IMR-90 (cell line): Measurements from ENCODE around the gene CD207.
"Not testable (repeated sequence)": the region's sequence is repeated elsewhere in the genome, so short reads cannot be mapped to it uniquely, and the experiment has no call there.

ENCODE experiments used
- BHLHE40 ChIP-seq: fragments of 150-350 bp; IDR thresholded peaks from 2 replicates; pipeline ENCODE4 v1.6.1; 2016; ENCODE audit warnings: mild to moderate bottlenecking, low read depth, low read length
- CEBPB ChIP-seq: IDR thresholded peaks from 2 replicates; pipeline ENCODE4 v1.6.1; 2012; ENCODE audit warnings: low read depth, low read length, improper control_type of control experiment
- CHD1 ChIP-seq: IDR thresholded peaks from 2 replicates; pipeline ENCODE4 v1.6.1; 2012; ENCODE audit warnings: low read depth, low read length, improper control_type of control experiment
- CTCF ChIP-seq: conservative IDR thresholded peaks from 2 replicates; pipeline ENCODE4 v1.5.1; 2012; ENCODE audit warnings: mild to moderate bottlenecking, low read depth, low read length, improper control_type of control experiment
- ELK1 ChIP-seq: fragments of 150-350 bp; IDR thresholded peaks from 2 replicates; pipeline ENCODE4 v1.6.1; 2016; ENCODE audit warnings: low read depth, mild to moderate bottlenecking, low read length, moderate library complexity, borderline replicate concordance
- FOS ChIP-seq: fragments of 150-350 bp; IDR thresholded peaks from 2 replicates; pipeline ENCODE4 v1.6.1; 2016; ENCODE audit warnings: low read depth, low read length
- MAZ ChIP-seq: IDR thresholded peaks from 2 replicates; pipeline ENCODE4 v1.6.1; 2012; ENCODE audit warnings: low read depth, mild to moderate bottlenecking, low read length, improper control_type of control experiment, moderate library complexity, borderline replicate concordance
- POLR2A ChIP-seq: IDR thresholded peaks from 2 replicates; pipeline ENCODE4 v1.6.1; 2012; ENCODE audit warnings: mild to moderate bottlenecking, low read depth, low read length
- RAD21 ChIP-seq: IDR thresholded peaks from 2 replicates; pipeline ENCODE4 v1.6.1; 2012; ENCODE audit warnings: low read length, improper control_type of control experiment
- RFX5 ChIP-seq: IDR thresholded peaks from 2 replicates; pipeline ENCODE4 v1.8.0; 2012; ENCODE audit warnings: low read depth, mild to moderate bottlenecking, low read length, moderate library complexity
- SMC3 ChIP-seq: fragments of 150-350 bp; IDR thresholded peaks from 2 replicates; pipeline ENCODE4 v1.6.1; 2016; ENCODE audit warnings: low read depth, mild to moderate bottlenecking, antibody characterized with exemption, low read length, moderate library complexity
- USF2 ChIP-seq: fragments of 150-350 bp; IDR thresholded peaks from 2 replicates; pipeline ENCODE4 v1.6.1; 2017; ENCODE audit warnings: mild to moderate bottlenecking, antibody characterized with exemption, low read length, low read depth

- TF ChIP-seq POLR2A, CTCF, RAD21, ELK1, SMC3, CEBPB, MAZ, FOS, BHLHE40, USF2, RFX5, CHD1: not testable (repeated sequence)
Measured at GRCh38 chr2:70797996-70798395, 37.6 kb downstream of the CD207 start.
